Amniotic epithelial cell (primary cell): ENCODE results near the gene CHST9.
"Not testable (repeated sequence)": the region's sequence is repeated elsewhere in the genome, so short reads cannot be mapped to it uniquely, and the experiment has no call there.

Source experiments
- DNase-seq: peaks from one replicate; pipeline ENCODE4 v3.0.0-alpha.2; 2010; ENCODE audit warnings: low read depth

The CHST9 gene, protein sequence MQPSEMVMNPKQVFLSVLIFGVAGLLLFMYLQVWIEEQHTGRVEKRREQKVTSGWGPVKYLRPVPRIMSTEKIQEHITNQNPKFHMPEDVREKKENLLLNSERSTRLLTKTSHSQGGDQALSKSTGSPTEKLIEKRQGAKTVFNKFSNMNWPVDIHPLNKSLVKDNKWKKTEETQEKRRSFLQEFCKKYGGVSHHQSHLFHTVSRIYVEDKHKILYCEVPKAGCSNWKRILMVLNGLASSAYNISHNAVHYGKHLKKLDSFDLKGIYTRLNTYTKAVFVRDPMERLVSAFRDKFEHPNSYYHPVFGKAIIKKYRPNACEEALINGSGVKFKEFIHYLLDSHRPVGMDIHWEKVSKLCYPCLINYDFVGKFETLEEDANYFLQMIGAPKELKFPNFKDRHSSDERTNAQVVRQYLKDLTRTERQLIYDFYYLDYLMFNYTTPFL

GRCh38 chr18:27185025-27185763, at the start of gene CHST9:
TSS of gene CHST9 (minus strand) at chr18:27185308. CDS start at chr18:27142809, 42,499 bp downstream.
- no peak for DNase-seq

- not testable (repeated sequence) for DNase-seq
Measured at GRCh38 chr18:27232355-27232754, 47.2 kb upstream of the CHST9 start.

- not testable (repeated sequence) for DNase-seq
Measured at GRCh38 chr18:27231671-27232070, 46.6 kb upstream of the CHST9 start.

GRCh38 chr18:27231221-27231620, 46.1 kb upstream of the CHST9 start:
- DNase-seq, result not testable (repeated sequence)

GRCh38 chr18:27227721-27228120, 42.6 kb upstream of the CHST9 start:
- DNase-seq, result no peak

DNA sequence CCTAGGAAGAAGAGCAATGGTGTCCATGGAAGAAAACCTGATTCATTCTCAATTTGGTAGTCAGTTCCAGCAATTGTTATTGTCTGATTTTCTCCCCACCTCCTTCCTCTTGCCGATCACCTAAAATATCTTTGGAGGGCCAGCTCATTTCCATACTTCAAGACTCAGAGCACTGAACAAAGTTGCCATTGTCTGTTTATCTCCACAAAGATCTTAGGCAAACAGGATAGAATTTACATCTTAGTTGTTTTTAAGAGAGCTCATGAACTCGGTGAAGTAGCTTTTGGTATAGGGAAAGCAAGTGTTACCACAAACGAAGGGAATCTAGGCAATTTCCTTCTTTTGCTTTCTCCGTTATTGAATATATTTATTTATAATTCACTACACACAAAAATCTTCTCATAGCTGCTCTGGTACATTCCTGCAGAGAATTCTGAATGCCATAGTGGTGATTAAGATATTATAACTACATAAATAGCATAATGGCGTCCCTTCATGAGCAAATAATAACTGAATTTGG, 41.5 kb upstream of the CHST9 start:
- DNase-seq, result no peak

DNA sequence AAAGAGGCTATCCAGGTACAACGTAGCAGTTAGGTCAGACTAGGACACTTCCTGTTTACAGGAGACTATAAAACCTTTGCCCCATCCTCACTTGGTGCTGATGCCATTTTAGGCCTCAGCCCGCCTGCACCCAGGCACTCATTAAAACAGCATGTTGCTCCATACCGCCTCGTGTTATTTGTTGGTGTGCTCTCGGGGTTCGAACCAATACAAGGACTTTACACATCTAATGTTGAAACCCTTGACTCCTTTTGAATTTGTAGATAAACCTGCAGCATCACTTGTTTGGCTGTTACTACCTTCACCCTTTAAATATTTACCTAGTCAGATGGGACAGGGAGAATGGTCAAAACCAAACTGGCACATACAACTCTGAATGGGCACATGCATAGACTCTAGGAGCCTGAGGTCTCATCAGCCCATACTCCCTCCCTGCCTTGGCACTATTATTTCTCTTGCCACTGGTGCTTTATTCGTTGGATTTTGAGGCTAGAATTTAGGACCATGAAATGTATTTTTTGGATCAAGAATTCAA, 40.9 kb upstream of the CHST9 start:
- DNase-seq, result no peak

GRCh38 chr18:27223526-27224291, 38.6 kb upstream of the CHST9 start:
- no peak for DNase-seq

- no peak for DNase-seq
Measured at GRCh38 chr18:27214831-27215230, 29.7 kb upstream of the CHST9 start.

DNA sequence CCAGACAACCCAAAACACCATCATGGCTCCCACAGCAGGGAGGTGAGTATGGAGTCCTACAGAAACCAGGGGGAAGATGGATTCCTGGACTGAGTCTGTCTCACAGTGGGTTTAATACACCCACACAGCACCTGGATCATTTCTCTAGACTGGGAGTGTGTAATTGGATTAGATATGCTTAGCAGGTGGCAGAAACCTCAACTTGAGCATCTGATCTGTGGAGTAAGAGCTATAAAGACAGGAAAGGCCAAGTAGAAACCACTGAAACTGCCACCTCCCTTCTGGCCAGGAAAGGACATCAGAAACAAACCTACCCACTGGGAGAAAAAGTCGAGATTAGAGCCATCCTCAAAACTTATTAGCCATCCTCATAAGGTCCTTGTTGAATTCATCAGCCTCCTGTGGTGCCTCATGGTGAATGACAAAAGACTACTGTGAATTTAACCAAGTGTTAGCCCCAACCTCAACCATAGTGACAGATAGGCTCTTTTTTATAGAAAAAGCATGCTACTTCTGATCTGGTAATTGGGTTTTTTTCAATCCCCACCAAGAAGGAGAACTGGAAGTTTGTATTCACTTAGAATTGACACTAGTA, 28.1 kb upstream of the CHST9 start:
- DNase-seq, result no peak

- DNase-seq, result no peak
Measured at GRCh38 chr18:27211569-27211968, 26.5 kb upstream of the CHST9 start.

GRCh38 chr18:27206411-27206810, 21.3 kb upstream of the CHST9 start:
- no peak for DNase-seq

- DNase-seq, result no peak
Measured at GRCh38 chr18:27202741-27203140, 17.6 kb upstream of the CHST9 start.

- no peak for DNase-seq
Measured at GRCh38 chr18:27198036-27198435, 12.9 kb upstream of the CHST9 start.

GRCh38 chr18:27188309-27188708, 3.2 kb upstream of the CHST9 start:
- no peak for DNase-seq

DNA sequence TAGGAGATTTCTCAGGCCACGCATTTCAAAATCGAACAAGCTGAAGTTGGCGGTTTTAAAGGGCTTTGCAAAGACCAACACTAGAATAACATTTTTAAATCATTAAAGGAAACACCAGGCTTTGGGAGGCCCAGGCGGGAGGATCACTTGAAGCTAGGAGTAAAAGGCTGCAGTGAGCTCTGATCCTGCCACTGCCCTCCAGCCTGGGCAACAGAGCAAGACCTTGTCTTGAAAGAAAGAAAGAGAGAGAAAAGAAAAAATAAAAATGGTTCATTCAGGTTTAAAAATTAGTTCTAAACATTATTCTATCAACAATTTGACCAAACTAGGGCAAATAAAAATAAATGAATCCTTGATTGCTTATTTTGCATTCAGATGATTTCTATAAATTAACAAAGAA, 789 bp upstream of the CHST9 start:
- no peak for DNase-seq

DNA sequence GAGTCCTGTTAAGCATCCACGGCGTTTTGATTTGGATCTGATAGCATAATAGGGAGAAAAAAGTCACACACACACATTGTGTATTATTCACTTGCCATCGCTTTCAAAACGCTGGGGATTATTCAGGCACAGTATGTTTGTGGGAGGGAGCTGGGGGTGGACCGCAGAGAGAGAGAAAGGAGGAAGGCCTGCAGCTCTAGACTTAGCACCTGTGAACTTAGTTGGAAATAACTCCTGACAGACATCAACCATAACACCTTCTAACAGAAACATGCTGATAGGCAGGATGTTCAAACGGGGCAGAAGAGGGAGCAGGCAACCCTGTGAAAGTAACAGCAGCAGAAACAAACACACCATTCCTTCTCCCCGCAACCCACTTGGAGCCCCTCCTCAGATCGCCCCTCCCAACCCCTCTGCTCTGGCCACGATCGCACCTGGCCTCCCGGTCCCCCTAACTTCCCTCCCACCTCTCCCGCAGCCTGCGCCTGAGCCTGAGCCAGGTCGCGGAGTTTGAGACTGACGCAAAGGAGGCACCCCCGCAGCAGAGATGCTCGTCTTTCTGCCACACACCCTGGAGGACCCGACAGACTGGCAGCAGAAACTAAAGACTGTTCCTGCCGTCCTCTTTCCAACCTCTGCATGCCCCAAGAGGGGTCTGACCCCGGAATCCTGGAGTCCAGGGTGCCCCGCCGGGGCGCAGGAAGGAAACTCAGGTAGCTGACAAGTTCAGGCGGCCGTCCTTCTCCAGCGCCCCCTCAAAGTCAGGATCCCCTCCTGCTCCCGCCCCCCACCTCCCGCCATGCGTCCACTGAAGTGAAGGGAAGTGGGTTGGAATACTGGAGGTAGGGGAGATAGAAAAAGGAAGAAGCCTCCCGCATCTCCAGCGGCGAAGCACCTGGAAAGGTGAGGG, 738 bp downstream of the CHST9 start:
- DNase-seq, result no peak

DNA sequence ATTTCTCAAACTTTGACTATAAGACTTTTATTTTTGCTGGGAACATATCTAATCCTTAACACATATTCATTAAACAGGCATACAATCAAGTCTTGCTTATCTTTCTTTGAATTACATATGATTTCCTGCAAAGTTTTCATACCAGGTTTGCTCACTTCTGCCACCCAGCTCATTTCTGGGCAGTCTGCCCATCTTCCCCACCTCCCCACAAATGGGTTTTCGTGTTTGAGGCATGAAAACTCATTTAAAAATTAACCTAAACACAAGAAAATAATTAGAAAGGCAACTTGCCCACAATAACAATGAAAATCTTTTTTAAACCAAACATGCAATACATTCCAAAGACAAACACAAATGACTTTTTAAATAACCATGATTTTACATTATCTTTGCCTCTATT, 3.4 kb downstream of the CHST9 start:
- DNase-seq, result no peak

DNA sequence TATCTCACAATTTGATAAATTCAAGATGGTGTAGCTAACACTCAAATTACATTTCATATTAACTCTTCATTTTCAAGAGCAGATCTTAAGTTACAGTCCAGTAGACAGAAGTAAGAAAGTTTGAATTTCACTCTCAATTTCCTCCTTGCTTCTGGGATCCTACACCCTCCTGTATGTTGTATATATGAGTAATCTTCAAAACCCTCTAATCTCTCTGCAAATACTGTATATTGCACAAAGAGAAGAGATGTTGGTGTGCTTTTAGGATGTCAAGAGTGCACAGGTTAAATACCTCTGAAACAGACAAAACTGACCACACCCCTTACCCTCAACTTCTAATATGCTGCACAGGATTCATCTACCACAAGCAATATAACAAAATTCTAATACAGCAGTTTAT, 6.7 kb downstream of the CHST9 start:
- DNase-seq, result no peak

- no peak for DNase-seq
Measured at GRCh38 chr18:27175914-27176313, 9.2 kb downstream of the CHST9 start.

- DNase-seq, result no peak
Measured at GRCh38 chr18:27175245-27175644, 9.9 kb downstream of the CHST9 start.
